Endothelial cell of umbilical vein (primary cell): ENCODE data around the gene IL22RA1. TPM values are rescaled to one million over a fixed set of nuclear protein-coding genes. Genes with fewer than 3 reads are reported as not detected.

Experiments used
- BruUV-seq: library from RNA; stranded (reverse); fragments of 400-500 nt; replicated peaks from 2 replicates; lab custom pipeline; 2021; lab: Mats Ljungman, UMichigan
- CTCF ChIA-PET: fragments of 300-600, 350-600 bp; sonication (Branson Sonifier 250); formaldehyde crosslinking; loops from one replicate; lab custom pipeline; 2021; ENCODE audit warnings: antibody characterized with exemption, inconsistent platforms; lab: Charles Lee
- POLR2A ChIA-PET: fragments of 300-600, 350-600 bp; sonication (Branson Sonifier 250); formaldehyde crosslinking; loops from one replicate; lab custom pipeline; 2021; ENCODE audit warnings: antibody characterized with exemption, inconsistent platforms; lab: Charles Lee
- DNase-seq: peaks from one replicate; pipeline ENCODE4 v3.0.0-alpha.2; 2011; ENCODE audit warnings: low read depth, low spot score
- FAIRE-seq: peaks from 2 replicates; lab custom pipeline; 2011; peaks lifted over from hg19 to GRCh38; lab: Jason Lieb, UNC
- H2AFZ ChIP-seq: 2 replicates; pipeline ENCODE4 v1.6.0; 2012; ENCODE audit warnings: low read depth, low read length, control low read depth, inconsistent platforms
- H3K27ac ChIP-seq: 2 replicates; pipeline ENCODE4 v1.5.1; 2011; ENCODE audit warnings: low read depth, mild to moderate bottlenecking, control low read depth, low read length, moderate library complexity; ENCODE audit not compliant: insufficient read depth
- H3K27me3 ChIP-seq, 2 experiments: 2 replicates each; pipeline versions ENCODE4 v1.6.0 to v1.6.1; 2011; ENCODE audit warnings: low read length in 2 of 2, mixed read lengths in 1 of 2; ENCODE audit not compliant: control insufficient read depth in 2 of 2, insufficient read depth in 2 of 2
- H3K36me3 ChIP-seq, 2 experiments: 2 replicates in 1 of 2; 3 replicates in 1 of 2; pipeline ENCODE4 v1.5.1; 2011; ENCODE audit warnings: low read length in 2 of 2, mild to moderate bottlenecking in 1 of 2, moderate library complexity in 1 of 2; ENCODE audit not compliant: control insufficient read depth in 2 of 2, insufficient read depth in 2 of 2; ENCODE audit errors: extremely low read depth in 1 of 2
- H3K4me1 ChIP-seq: 3 replicates; pipeline ENCODE4 v1.5.1; 2011; ENCODE audit warnings: mild to moderate bottlenecking, low read length; ENCODE audit not compliant: control insufficient read depth, insufficient read depth; ENCODE audit errors: extremely low read depth
- H3K4me2 ChIP-seq: 2 replicates; pipeline ENCODE4 v1.6.1; 2011; ENCODE audit warnings: low read length, control low read depth, mixed read lengths; ENCODE audit not compliant: insufficient read depth
- H3K4me3 ChIP-seq, 3 experiments: fragments of 200-600 bp in 1 of 3; sonication (generic), shearing (Covaris generic) in 1 of 3; replicated peaks in 1 of 3; 2 replicates each; pipeline ENCODE4 v1.5.1; 2011 to 2016; ENCODE audit warnings: control low read depth in 3 of 3, low read length in 3 of 3, mild to moderate bottlenecking in 2 of 3, inconsistent platforms in 1 of 3, low read depth in 1 of 3, moderate library complexity in 1 of 3; ENCODE audit not compliant: insufficient read depth in 1 of 3
- H3K79me2 ChIP-seq: 2 replicates; pipeline ENCODE4 v1.6.0; 2012; ENCODE audit warnings: low read length, inconsistent platforms; ENCODE audit not compliant: control insufficient read depth, insufficient read depth
- H3K9ac ChIP-seq: replicated peaks from 2 replicates; pipeline ENCODE3; 2011; ENCODE audit warnings: low read length, control low read depth; ENCODE audit not compliant: insufficient read depth; ENCODE audit errors: extremely low read depth
- H3K9me1 ChIP-seq: replicated peaks from 3 replicates; pipeline ENCODE4 v1.6.0; 2011; ENCODE audit warnings: mild to moderate bottlenecking, low read length; ENCODE audit not compliant: control insufficient read depth, insufficient read depth; ENCODE audit errors: extremely low read depth
- H3K9me3 ChIP-seq: replicated peaks from 2 replicates; pipeline ENCODE4 v1.5.1; 2012; ENCODE audit warnings: low read length, inconsistent platforms; ENCODE audit not compliant: control insufficient read depth, insufficient read depth
- H4K20me1 ChIP-seq: replicated peaks from 2 replicates; pipeline ENCODE3; 2011; ENCODE audit warnings: mild to moderate bottlenecking, low read length; ENCODE audit not compliant: control insufficient read depth, insufficient read depth; ENCODE audit errors: extremely low read depth
- CTCF ChIP-seq, 2 donors: IDR thresholded peaks; 1 replicate in 1 of 2; 2 replicates in 1 of 2; pipeline ENCODE4 v1.5.1; 2011; ENCODE audit warnings: low read length in 2 of 2, mild to moderate bottlenecking in 2 of 2, moderate library complexity in 2 of 2, control low read depth in 1 of 2, inconsistent platforms in 1 of 2, low read depth in 1 of 2; ENCODE audit not compliant: insufficient read depth in 1 of 2; ENCODE audit errors: extremely low read depth in 1 of 2
- EZH2 ChIP-seq: IDR thresholded peaks from 2 replicates; pipeline ENCODE4 v1.6.1; 2012; ENCODE audit warnings: borderline replicate concordance, low read depth, mild to moderate bottlenecking, moderate library complexity, low read length, inconsistent platforms; ENCODE audit not compliant: severe bottlenecking
- FOS ChIP-seq: IDR thresholded peaks from 2 replicates; pipeline ENCODE4 v1.6.1; 2011; ENCODE audit warnings: mild to moderate bottlenecking, low read length, moderate library complexity, borderline replicate concordance; ENCODE audit not compliant: insufficient read depth
- GATA2 ChIP-seq: IDR thresholded peaks from 2 replicates; pipeline ENCODE4 v1.7.0; 2011; ENCODE audit warnings: low read depth, mild to moderate bottlenecking, moderate library complexity, mixed read lengths, low read length; ENCODE audit not compliant: insufficient read length, insufficient read depth
- JUN ChIP-seq: IDR thresholded peaks from 2 replicates; pipeline ENCODE4 v1.6.1; 2011; ENCODE audit warnings: borderline replicate concordance, low read depth; ENCODE audit not compliant: insufficient read length, insufficient read depth
- MYC ChIP-seq: IDR thresholded peaks from one replicate; pipeline ENCODE4 v1.6.1; 2011; ENCODE audit warnings: mild to moderate bottlenecking, low read depth, low read length
- POLR2A ChIP-seq: IDR thresholded peaks from 2 replicates; pipeline ENCODE4 v1.6.1; 2012; ENCODE audit warnings: low read depth, mild to moderate bottlenecking, control low read depth, low read length
- POLR2AphosphoS5 ChIP-seq: IDR thresholded peaks from 2 replicates; pipeline ENCODE4 v1.6.1; 2012; ENCODE audit warnings: low read depth, mild to moderate bottlenecking, control low read depth, low read length, moderate library complexity; ENCODE audit not compliant: insufficient read depth
- dilution Hi-C: fragments of 300-500 bp; cut with MboI; formaldehyde crosslinking; loops from one replicate; pipeline ENCODE4 v1.15.0; 2019; ENCODE audit warnings: low sequenced_read_pairs; ENCODE audit not compliant: extremely low pct_ligation_motif_present
- intact Hi-C: fragments of 100-400 bp; cut with micrococcal nuclease; formaldehyde crosslinking; loops from one replicate; pipeline ENCODE4 v1.10.0; 2022
- polyA plus RNA-seq, 4 experiments: library from polyadenylated mRNA; depleted of rRNA in 3 of 4; stranded (reverse) in 3 of 4; unstranded in 1 of 4; fragments of >200 nt; gene quantifications; 2 replicates each; pipeline versions ENCODE4 v1.2.1 to v1.2.3, GENCODE V29; 2011 to 2012; ENCODE audit warnings: missing spikeins in 1 of 4
- total RNA-seq: library from RNA; stranded (reverse); gene quantifications from 2 replicates; pipeline ENCODE4 v1.2.3, GENCODE V29; 2021
- TF ChIP-seq, protein P1 (sequence below): IDR thresholded peaks from 2 replicates; pipeline ENCODE4 v1.6.1; 2011; ENCODE audit not compliant: insufficient read depth, insufficient read length

IL22RA1 gene
- total and polyA plus RNA-seq, 2 donors (not counting 3 experiments of a cell fraction or from before 2014, with no cell fraction given): not detected

GRCh38 chr1:24074817-24075589 is 67.9 kb downstream of the IL22RA1 start:
- Histone ChIP-seq H3K9me1 (no peaks in the 10 kb centered on the region), H3K4me3 (no peak overlapping the region), H3K79me2 (no peaks in the 10 kb centered on the region), H3K9me3 (no peaks in the 10 kb centered on the region), H3K4me2 (no peak overlapping the region), H3K36me3 (no peaks in the 10 kb centered on the region), H4K20me1 (no peaks in the 10 kb centered on the region), H3K4me1 (no peaks in the 10 kb centered on the region), H2AFZ (no peak overlapping the region), H3K27me3 (peaks cover 0 to 3% of the 10 kb centered on the region in 2 experiments), H3K27ac (no peak overlapping the region), H3K9ac (no peak overlapping the region)
- TF ChIP-seq CTCF (IDR thresholded peaks at IDR 0.05; ENCODE audit: extremely low read depth in 1 of 2, insufficient read depth in 1 of 2, low read depth in 1 of 2, low read length in 2 of 2): no peak
- no peak for TF ChIP-seq POLR2AphosphoS5
- no peak for TF ChIP-seq MYC
- TF ChIP-seq JUN: no peak
- TF ChIP-seq, protein P1, sequence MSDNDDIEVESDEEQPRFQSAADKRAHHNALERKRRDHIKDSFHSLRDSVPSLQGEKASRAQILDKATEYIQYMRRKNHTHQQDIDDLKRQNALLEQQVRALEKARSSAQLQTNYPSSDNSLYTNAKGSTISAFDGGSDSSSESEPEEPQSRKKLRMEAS: no peak
- TF ChIP-seq FOS: no peak
- TF ChIP-seq POLR2A: no peak
- TF ChIP-seq EZH2: no peak
- no peak for TF ChIP-seq GATA2
- no TSS peak for BruUV-seq
- no peak for FAIRE-seq
- no peak for DNase-seq
- dilution Hi-C loops: no loop called here
- POLR2A ChIA-PET: no interaction called here
- intact Hi-C loops: loop anchor here (5.0 kb wide), 1 partner anchor 562 kb away; no protein-coding TSS in a partner anchor
- CTCF ChIA-PET: interaction anchor here (1.0 to 1.1 kb wide), 2 partner anchors 37 to 75 kb away, joined by 3 to 5 read pairs; partner anchors contain the start of gene MYOM3
